HepG2 (cell line): ENCODE data around the gene MYOZ3.

Experiments
- FOSL1 ChIP-seq: sonication (generic); formaldehyde crosslinking; IDR thresholded peaks from 2 replicates; pipeline ENCODE4 v1.9.0; 2021; ENCODE audit warnings: missing genetic modification reagents, borderline replicate concordance
- FOXM1 ChIP-seq: sonication (generic); formaldehyde crosslinking; IDR thresholded peaks from 2 replicates; pipeline ENCODE4 v1.5.0; 2020; ENCODE audit warnings: missing genetic modification reagents
- HOXA7 ChIP-seq: sonication (generic); formaldehyde crosslinking; IDR thresholded peaks from 2 replicates; pipeline ENCODE4 v1.8.1; 2022; ENCODE audit warnings: mild to moderate bottlenecking, missing genetic modification reagents, moderate library complexity
- KLF9 ChIP-seq: IDR thresholded peaks from 2 replicates; pipeline ENCODE4 v1.6.1; 2016; ENCODE audit warnings: low read depth
- NCOA2 ChIP-seq: sonication (generic); formaldehyde crosslinking; IDR thresholded peaks from 2 replicates; pipeline ENCODE4 v1.8.0; 2022; ENCODE audit warnings: inconsistent platforms
- NFRKB ChIP-seq: fragments of 450-650 bp; IDR thresholded peaks from 2 replicates; pipeline ENCODE4 v1.6.1; 2017
- SMC3 ChIP-seq: IDR thresholded peaks from 2 replicates; pipeline ENCODE4 v1.6.1; 2011; ENCODE audit warnings: low read length, improper control_type of control experiment
- ZFP36 ChIP-seq: fragments of 150-350 bp; IDR thresholded peaks from 2 replicates; pipeline ENCODE4 v1.6.1; 2018; ENCODE audit warnings: borderline replicate concordance, low read length, low read depth; ENCODE audit not compliant: partially characterized antibody
- ZNF121 ChIP-seq: sonication (generic); formaldehyde crosslinking; IDR thresholded peaks from 2 replicates; pipeline ENCODE4 v1.5.0; 2020; ENCODE audit warnings: mild to moderate bottlenecking, missing genetic modification reagents
- ZNF318 ChIP-seq: sonication (generic); formaldehyde crosslinking; IDR thresholded peaks from 2 replicates; pipeline ENCODE4 v1.4.0; 2020; ENCODE audit warnings: mild to moderate bottlenecking, missing genetic modification reagents
- TF ChIP-seq, protein P1 (sequence below): sonication (generic); formaldehyde crosslinking; IDR thresholded peaks from 2 replicates; pipeline ENCODE4 v1.4.0; 2020; ENCODE audit warnings: missing genetic modification reagents
- TF ChIP-seq, protein P2 (sequence below): sonication (generic); formaldehyde crosslinking; IDR thresholded peaks from 2 replicates; pipeline ENCODE4 v1.5.0; 2020; ENCODE audit warnings: mild to moderate bottlenecking, missing genetic modification reagents, moderate library complexity
- TF ChIP-seq, protein P3 (sequence below): sonication (generic); formaldehyde crosslinking; IDR thresholded peaks from 2 replicates; pipeline ENCODE4 v1.8.1; 2022; ENCODE audit warnings: low read depth, mild to moderate bottlenecking, missing genetic modification reagents

GRCh38 chr5:150644058-150644457 is 17.0 kb upstream of the MYOZ3 start:
- TF ChIP-seq NCOA2 (no peak), FOSL1 (no peak), ZNF121 (CRISPR knock-in tag) (no peak), ZNF318 (CRISPR knock-in tag) (no peak), NFRKB (no peak), ZFP36 (no peak), SMC3 (no peak), KLF9 (CRISPR knock-in tag) (no peak), FOXM1 (CRISPR knock-in tag) (no peak), HOXA7 (no peak)
- TF ChIP-seq, protein P1, sequence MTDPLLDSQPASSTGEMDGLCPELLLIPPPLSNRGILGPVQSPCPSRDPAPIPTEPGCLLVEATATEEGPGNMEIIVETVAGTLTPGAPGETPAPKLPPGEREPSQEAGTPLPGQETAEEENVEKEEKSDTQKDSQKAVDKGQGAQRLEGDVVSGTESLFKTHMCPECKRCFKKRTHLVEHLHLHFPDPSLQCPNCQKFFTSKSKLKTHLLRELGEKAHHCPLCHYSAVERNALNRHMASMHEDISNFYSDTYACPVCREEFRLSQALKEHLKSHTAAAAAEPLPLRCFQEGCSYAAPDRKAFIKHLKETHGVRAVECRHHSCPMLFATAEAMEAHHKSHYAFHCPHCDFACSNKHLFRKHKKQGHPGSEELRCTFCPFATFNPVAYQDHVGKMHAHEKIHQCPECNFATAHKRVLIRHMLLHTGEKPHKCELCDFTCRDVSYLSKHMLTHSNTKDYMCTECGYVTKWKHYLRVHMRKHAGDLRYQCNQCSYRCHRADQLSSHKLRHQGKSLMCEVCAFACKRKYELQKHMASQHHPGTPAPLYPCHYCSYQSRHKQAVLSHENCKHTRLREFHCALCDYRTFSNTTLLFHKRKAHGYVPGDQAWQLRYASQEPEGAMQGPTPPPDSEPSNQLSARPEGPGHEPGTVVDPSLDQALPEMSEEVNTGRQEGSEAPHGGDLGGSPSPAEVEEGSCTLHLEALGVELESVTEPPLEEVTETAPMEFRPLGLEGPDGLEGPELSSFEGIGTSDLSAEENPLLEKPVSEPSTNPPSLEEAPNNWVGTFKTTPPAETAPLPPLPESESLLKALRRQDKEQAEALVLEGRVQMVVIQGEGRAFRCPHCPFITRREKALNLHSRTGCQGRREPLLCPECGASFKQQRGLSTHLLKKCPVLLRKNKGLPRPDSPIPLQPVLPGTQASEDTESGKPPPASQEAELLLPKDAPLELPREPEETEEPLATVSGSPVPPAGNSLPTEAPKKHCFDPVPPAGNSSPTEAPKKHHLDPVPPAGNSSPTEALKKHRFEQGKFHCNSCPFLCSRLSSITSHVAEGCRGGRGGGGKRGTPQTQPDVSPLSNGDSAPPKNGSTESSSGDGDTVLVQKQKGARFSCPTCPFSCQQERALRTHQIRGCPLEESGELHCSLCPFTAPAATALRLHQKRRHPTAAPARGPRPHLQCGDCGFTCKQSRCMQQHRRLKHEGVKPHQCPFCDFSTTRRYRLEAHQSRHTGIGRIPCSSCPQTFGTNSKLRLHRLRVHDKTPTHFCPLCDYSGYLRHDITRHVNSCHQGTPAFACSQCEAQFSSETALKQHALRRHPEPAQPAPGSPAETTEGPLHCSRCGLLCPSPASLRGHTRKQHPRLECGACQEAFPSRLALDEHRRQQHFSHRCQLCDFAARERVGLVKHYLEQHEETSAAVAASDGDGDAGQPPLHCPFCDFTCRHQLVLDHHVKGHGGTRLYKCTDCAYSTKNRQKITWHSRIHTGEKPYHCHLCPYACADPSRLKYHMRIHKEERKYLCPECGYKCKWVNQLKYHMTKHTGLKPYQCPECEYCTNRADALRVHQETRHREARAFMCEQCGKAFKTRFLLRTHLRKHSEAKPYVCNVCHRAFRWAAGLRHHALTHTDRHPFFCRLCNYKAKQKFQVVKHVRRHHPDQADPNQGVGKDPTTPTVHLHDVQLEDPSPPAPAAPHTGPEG = no peak
- TF ChIP-seq, protein P2, sequence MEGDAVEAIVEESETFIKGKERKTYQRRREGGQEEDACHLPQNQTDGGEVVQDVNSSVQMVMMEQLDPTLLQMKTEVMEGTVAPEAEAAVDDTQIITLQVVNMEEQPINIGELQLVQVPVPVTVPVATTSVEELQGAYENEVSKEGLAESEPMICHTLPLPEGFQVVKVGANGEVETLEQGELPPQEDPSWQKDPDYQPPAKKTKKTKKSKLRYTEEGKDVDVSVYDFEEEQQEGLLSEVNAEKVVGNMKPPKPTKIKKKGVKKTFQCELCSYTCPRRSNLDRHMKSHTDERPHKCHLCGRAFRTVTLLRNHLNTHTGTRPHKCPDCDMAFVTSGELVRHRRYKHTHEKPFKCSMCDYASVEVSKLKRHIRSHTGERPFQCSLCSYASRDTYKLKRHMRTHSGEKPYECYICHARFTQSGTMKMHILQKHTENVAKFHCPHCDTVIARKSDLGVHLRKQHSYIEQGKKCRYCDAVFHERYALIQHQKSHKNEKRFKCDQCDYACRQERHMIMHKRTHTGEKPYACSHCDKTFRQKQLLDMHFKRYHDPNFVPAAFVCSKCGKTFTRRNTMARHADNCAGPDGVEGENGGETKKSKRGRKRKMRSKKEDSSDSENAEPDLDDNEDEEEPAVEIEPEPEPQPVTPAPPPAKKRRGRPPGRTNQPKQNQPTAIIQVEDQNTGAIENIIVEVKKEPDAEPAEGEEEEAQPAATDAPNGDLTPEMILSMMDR (CRISPR knock-in tag) = no peak
- TF ChIP-seq, protein P3, sequence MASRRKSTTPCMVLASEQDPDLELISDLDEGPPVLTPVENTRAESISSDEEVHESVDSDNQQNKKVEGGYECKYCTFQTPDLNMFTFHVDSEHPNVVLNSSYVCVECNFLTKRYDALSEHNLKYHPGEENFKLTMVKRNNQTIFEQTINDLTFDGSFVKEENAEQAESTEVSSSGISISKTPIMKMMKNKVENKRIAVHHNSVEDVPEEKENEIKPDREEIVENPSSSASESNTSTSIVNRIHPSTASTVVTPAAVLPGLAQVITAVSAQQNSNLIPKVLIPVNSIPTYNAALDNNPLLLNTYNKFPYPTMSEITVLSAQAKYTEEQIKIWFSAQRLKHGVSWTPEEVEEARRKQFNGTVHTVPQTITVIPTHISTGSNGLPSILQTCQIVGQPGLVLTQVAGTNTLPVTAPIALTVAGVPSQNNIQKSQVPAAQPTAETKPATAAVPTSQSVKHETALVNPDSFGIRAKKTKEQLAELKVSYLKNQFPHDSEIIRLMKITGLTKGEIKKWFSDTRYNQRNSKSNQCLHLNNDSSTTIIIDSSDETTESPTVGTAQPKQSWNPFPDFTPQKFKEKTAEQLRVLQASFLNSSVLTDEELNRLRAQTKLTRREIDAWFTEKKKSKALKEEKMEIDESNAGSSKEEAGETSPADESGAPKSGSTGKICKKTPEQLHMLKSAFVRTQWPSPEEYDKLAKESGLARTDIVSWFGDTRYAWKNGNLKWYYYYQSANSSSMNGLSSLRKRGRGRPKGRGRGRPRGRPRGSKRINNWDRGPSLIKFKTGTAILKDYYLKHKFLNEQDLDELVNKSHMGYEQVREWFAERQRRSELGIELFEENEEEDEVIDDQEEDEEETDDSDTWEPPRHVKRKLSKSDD = no peak
